DMS 273 treated with DMSO at 0.1 percent for 48 hours (cell line): ENCODE results near the gene EYA4.
A peak's percentile ranks its signal among the peaks of the same experiment; 100 is the strongest.

Experiments used
- DNase-seq: peaks from one replicate; lab custom pipeline; 2025; lab: John Stamatoyannopoulos, UW

The EYA4 gene

GRCh38 chr6:133242637-133243585 lies 1.8 kb downstream of the EYA4 start:
- DNase-seq, result peak; percentile 14

DNA sequence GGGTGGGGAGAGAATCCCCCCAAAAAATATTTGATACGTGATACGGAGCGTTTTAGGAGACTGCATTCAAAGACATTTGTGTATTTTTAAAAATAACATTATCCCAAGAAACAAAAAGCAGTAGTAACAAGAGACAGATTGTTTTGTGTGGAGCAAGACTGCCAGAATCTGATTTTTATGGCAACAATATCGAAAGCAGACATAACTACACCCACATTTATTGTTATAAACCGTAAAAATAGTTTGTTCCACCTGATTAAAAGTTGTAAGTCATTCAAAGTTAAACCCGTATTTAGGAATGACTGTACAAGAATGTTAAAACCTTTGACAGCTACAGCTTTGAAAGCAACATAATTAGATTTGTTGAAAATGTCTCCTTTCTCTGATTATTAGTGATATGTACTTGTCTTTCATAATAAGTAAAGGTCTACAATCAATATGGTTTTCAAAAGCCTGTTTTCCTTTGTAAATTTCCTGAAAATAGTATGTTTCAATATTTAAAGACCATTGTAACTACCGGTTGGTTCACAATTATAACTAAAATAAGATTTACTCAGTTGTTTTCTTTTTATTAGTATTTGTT lies 2.7 kb downstream of the EYA4 start:
- DNase-seq, result no peak

DNA sequence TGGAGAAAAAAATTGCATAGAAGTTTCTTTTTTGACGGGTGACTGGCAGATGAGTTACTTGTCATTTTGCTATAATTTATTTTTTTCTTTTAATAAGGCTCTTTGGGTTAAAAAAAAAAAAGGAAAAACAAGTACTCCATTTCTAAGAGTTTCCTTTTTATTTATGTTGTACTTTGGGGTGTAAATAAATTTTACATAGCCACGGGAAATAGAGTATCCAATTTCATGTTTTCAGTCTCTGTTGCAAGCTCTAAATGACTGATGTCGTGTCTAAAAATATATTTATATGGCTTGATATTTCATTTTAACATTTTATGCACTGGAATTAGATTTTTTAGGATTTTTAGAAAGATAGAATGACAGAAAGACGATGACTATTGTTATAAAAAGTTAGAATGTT lies 3.4 kb downstream of the EYA4 start:
- no peak for DNase-seq

DNA sequence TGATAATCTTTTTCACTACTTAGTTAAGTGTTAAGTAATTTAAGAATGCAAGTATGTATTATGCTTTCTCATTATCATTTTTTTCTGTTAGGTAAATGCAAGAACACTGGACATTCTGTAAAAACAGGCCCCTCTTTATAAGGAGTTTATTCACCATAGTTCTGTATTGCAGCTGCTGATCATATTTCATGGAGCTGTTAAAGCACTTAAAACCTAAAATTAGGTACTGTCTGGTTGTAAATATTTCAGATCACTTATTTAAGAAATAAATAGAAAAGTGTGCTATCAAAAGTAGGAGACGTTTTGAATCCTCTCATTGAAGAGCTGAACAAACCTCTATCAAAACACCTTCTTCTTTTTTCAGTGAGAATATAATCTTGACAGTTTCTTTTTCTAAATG lies 3.9 kb downstream of the EYA4 start:
- DNase-seq, result no peak

DNA sequence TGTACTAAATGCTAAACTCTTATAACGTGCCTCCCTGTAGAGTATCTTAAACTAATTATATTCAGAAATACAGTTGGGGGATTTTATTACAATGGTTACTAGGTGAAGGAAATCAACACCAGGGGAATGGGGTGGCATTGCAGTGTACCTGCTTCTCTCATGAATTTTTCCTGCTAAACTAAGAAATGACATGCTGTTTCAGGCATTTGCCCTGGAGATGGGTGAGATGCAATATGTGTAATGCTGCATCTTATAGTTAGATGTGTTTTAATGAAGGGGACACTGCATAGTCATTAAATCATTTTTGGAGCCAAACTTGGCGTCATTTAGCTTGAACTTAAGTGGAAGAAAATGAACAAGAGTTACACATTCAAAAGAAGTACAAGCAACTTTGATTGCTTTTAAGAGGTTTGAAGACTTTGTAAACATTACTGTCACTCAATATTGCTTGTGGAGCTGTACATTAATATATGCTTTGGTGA lies 4.3 kb downstream of the EYA4 start:
- DNase-seq, result no peak

- no peak for DNase-seq
Observed at GRCh38 chr6:133247581-133247980, 6.4 kb downstream of the EYA4 start.

GRCh38 chr6:133248241-133249001 lies 7.3 kb downstream of the EYA4 start:
- no peak for DNase-seq

DNA sequence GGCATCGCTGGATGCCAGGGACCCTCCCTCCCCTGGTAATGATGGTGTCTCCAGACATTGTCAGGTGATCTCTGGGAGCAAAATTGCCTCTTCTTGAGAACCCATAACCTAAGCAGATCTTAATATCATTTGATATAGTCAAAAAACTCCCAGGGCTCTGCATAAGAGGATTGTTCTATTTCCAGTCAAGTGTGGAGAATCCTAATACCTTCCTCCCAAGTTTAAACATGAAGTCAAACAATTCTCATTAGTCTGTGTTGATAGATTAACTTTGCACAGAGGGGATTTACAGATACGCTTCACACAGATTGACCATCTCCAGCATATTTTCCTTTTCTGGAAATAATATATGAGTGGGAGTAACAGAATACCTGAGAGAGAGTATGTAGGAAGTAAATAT lies 10.5 kb downstream of the EYA4 start:
- no peak for DNase-seq

DNA sequence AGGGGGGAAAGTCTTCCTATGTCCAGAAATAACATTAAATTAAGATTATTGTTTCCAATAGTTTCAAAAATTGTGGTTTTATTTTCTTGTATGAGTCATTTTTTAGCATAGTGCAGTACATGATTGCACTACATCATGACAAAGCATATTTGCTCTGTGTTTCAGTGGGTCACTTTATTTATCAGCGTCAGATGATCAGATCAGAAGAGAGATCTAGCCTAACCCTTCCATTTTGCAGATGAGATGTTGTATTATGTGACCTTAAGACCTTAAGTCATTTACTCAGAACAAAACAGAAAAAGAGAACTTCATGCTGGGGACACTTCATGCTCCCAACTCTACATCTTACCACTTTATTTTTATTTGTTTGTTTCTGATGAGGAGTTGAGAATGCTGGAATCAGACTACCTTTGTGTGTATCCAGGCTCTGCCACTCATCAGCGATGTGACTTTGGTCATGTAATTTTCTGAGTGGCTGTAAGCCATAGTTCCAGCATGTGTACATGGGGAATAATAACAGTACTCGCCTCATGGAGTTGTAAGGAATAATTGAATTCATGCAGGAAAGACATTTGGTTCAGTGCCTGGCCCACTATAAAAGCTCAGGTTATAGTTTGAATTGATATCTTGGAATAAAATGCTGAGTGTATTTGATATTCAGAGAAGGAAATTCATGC lies 13.5 kb downstream of the EYA4 start:
- DNase-seq, result no peak

- DNase-seq, result no peak
Observed at GRCh38 chr6:133257545-133258105, 16.5 kb downstream of the EYA4 start.

DNA sequence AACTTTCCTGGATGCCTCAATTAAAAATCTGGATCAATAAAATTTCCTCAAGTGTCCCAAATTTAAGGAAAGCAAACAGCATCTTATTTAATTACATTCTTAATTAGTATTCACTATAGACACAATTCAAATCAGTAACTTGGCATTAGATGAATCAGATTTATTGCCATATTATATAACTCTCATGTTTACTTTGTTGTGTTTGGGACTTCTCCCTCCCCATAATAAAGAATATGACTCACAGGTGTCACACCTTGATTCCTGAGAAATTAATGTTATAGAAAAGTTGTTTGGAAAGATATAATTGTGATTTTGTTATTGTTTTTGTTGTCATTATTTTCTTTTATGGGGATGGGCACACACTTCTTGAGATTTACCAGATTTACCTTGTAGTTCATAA lies 18.4 kb downstream of the EYA4 start:
- DNase-seq, result no peak

DNA sequence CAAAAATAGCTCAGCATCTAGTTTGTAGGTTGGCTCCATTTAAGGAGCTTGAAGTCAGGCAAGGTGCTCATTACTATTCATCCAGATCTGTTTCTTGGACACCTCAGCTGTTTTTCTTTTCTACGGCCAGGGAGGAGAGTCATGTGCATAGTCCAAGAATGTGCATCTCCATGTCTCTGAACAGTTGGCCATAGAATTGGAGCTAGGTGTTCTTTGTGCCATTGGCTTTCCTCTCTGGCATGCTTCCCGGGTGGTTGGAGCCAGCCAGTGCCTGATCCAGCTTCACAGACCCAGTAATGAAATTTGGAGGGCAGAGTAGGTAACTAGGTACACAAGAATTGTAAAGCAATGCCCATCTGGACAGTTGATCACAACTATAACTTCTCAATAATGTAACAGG lies 21.6 kb downstream of the EYA4 start:
- DNase-seq, result no peak

DNA sequence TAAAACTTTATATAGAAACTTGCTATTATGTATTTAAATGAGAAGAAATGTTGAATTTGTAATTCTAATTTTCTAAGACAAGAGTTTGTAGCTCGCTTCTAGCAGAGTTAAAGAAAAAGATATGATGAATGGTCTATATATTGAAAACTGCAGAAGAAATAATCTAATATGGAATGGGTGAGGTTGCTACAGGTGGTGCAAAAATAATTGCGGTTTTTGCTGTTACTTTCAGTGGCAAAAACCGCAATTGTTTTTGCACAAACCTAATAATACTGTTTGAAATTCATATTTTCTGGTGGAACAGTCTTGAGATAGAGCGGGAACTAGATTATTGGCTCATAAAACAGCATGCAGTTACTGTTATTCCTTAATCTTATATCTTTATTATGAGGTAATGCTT lies 23.9 kb downstream of the EYA4 start:
- no peak for DNase-seq

DNA sequence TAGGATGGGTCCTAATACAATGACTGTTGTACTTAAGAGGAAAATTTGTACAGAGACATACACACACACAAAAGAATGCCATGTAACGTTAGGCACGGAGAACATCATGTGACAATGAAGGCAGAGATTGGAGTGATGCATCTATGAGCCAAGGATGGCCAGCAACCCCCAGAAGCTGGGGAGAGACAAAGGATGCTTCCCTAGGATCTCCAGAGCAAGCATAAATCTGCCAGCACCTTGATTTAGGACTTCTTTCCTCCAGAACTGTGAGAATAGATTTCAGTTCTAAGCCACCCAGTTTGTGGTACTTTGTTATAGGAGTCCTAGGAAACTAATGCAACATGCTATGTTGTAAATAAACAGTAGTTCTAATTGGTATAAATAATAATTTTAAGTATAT lies 25.0 kb downstream of the EYA4 start:
- DNase-seq, result no peak

DNA sequence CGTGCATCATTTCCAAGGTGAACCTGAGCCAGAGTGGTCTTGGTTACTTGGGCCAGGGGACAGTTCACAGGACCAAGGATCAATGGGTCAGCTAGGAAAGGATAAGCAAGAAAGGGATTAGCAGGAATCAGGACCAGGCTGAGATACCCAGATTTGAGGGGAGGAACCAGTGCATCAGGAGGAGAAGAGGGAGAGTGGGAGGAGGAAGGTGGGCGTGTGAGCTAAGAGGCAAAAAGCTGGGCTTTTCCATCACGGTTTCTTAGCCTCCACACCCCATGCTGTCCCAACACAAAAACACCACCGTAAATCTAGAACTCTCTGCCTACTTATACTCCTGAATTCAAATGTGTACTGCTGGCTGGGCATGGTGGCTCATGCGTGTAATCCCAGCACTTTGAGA lies 27.5 kb downstream of the EYA4 start:
- no peak for DNase-seq

DNA sequence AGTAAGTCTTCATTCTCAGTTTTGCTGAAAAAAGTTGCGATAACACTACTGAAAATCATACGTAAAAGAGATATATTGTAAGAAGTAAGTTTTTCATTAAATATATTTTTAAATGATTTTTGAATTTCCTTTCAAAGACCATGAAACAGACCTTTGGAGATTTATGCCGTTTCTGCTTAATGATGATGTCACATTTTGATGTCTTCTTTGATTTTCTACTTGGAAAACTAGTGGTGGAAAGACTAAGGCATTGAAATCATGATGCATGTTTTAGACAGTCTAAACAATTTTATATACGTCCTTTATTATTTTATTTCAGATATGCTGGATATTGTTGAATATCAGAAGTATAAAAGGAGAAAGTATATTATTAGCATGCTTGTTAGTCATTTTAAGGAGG lies 33.7 kb downstream of the EYA4 start:
- DNase-seq, result no peak

DNA sequence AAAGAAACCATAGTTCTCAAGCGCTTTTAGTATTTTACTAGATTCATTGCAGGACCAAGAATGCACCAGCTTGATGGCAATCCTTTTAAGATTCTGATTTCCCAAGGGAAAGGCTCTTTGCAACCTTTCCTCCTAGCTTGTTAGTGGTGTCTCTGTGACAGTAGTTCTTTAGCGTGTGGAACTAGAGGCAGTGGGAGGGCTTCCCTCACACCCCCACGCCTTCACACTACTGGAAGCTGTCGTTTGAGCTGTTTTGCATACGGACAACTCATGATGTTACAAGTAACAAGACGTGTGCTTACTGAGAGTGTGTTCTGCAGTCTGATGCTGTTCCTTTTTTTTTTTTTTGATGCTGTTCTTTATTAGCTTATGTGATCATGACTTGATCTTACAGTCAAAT lies 34.1 kb downstream of the EYA4 start:
- DNase-seq, result no peak

- no peak for DNase-seq
Observed at GRCh38 chr6:133277228-133277899, 36.2 kb downstream of the EYA4 start.

DNA sequence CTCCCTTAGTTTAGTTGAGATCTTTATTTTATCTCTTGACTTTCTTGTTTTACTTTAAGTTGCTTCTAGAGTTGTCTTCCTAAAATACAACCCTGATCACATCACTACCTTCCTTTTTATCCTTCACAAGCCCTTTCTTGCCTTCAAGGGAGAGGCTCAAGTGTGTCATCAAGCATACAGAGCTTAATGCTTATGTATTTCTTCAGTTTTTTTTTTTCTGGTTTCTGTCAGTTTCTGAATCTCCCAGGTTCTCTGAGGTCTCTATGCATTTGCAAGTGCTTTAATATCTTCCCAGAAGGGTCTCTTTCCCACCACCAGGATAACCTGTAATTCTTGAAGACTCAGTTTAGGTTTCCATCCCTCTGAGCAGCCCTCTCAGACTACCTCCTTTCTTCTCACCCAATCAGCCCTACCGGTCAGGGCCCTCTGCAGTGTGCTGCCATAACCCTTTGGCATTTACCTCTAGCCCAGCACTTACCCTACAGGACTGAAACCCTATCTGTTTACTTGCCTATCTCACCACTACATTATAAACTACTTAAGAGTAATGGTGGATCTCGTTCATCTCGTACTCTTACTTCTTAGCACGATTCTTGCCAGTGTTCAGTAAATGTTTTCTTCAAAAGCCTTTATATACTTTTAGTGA lies 36.9 kb downstream of the EYA4 start:
- no peak for DNase-seq

- DNase-seq, result no peak
Observed at GRCh38 chr6:133286765-133287164, 45.6 kb downstream of the EYA4 start.

GRCh38 chr6:133288662-133289061 lies 47.5 kb downstream of the EYA4 start:
- no peak for DNase-seq
